Endothelial cell of umbilical vein (primary cell): ENCODE data around the gene SLC33A1.

Experiments
- EZH2 ChIP-seq: IDR thresholded peaks from 2 replicates; pipeline ENCODE4 v1.6.1; 2012; ENCODE audit warnings: borderline replicate concordance, low read depth, mild to moderate bottlenecking, moderate library complexity, low read length, inconsistent platforms; ENCODE audit not compliant: severe bottlenecking
- FOS ChIP-seq: IDR thresholded peaks from 2 replicates; pipeline ENCODE4 v1.6.1; 2011; ENCODE audit warnings: mild to moderate bottlenecking, low read length, moderate library complexity, borderline replicate concordance; ENCODE audit not compliant: insufficient read depth
- GATA2 ChIP-seq: IDR thresholded peaks from 2 replicates; pipeline ENCODE4 v1.7.0; 2011; ENCODE audit warnings: low read depth, mild to moderate bottlenecking, moderate library complexity, mixed read lengths, low read length; ENCODE audit not compliant: insufficient read length, insufficient read depth
- MYC ChIP-seq: IDR thresholded peaks from one replicate; pipeline ENCODE4 v1.6.1; 2011; ENCODE audit warnings: mild to moderate bottlenecking, low read depth, low read length
- POLR2A ChIP-seq: IDR thresholded peaks from 2 replicates; pipeline ENCODE4 v1.6.1; 2012; ENCODE audit warnings: low read depth, mild to moderate bottlenecking, control low read depth, low read length
- POLR2AphosphoS5 ChIP-seq: IDR thresholded peaks from 2 replicates; pipeline ENCODE4 v1.6.1; 2012; ENCODE audit warnings: low read depth, mild to moderate bottlenecking, control low read depth, low read length, moderate library complexity; ENCODE audit not compliant: insufficient read depth
- TF ChIP-seq, protein P1 (sequence below), 2 donors: IDR thresholded peaks; 1 replicate in 1 of 2; 2 replicates in 1 of 2; pipeline ENCODE4 v1.5.1; 2011; ENCODE audit warnings: low read length in 2 of 2, mild to moderate bottlenecking in 2 of 2, moderate library complexity in 2 of 2, control low read depth in 1 of 2, inconsistent platforms in 1 of 2, low read depth in 1 of 2; ENCODE audit not compliant: insufficient read depth in 1 of 2; ENCODE audit errors: extremely low read depth in 1 of 2
- TF ChIP-seq, protein P2 (sequence below): IDR thresholded peaks from 2 replicates; pipeline ENCODE4 v1.6.1; 2011; ENCODE audit not compliant: insufficient read depth, insufficient read length

DNA sequence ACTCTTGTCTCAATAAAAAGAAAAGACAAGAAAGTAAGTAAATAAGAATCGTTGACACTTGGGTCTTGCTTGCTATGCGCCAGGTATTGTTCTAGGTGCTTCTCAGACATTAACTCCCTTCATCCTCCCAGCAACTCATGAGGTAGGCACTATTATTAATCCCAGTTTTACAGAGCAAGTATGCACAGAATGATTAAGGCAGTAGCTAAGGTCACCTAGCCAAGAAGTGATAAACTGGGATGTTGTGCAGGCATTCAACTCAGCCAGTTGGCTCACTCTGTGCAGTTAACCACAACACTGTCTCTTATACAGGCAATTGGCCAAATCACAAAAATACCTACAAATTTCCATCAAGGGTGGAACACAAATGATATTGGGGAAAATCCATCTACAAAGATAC lies 46.4 kb downstream of the SLC33A1 start:
- TF ChIP-seq POLR2A (no peak), MYC (no peak), GATA2 (no peak), EZH2 (no peak), FOS (no peak), POLR2AphosphoS5 (no peak)
- TF ChIP-seq, protein P1, sequence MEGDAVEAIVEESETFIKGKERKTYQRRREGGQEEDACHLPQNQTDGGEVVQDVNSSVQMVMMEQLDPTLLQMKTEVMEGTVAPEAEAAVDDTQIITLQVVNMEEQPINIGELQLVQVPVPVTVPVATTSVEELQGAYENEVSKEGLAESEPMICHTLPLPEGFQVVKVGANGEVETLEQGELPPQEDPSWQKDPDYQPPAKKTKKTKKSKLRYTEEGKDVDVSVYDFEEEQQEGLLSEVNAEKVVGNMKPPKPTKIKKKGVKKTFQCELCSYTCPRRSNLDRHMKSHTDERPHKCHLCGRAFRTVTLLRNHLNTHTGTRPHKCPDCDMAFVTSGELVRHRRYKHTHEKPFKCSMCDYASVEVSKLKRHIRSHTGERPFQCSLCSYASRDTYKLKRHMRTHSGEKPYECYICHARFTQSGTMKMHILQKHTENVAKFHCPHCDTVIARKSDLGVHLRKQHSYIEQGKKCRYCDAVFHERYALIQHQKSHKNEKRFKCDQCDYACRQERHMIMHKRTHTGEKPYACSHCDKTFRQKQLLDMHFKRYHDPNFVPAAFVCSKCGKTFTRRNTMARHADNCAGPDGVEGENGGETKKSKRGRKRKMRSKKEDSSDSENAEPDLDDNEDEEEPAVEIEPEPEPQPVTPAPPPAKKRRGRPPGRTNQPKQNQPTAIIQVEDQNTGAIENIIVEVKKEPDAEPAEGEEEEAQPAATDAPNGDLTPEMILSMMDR (IDR thresholded peaks at IDR 0.05; ENCODE audit: extremely low read depth in 1 of 2, insufficient read depth in 1 of 2, low read depth in 1 of 2, low read length in 2 of 2): no peak
- TF ChIP-seq, protein P2, sequence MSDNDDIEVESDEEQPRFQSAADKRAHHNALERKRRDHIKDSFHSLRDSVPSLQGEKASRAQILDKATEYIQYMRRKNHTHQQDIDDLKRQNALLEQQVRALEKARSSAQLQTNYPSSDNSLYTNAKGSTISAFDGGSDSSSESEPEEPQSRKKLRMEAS: no peak
